DMS 273 treated with DMSO at 0.1 percent for 48 hours (cell line): ENCODE data around the gene ABCB7.
"Not testable (repeated sequence)": the region's sequence is repeated elsewhere in the genome, so short reads cannot be mapped to it uniquely, and the experiment has no call there.

Source experiments
- DNase-seq: peaks from one replicate; lab custom pipeline; 2025; lab: John Stamatoyannopoulos, UW

ABCB7 gene

GRCh38 chrX:75096331-75096730, 59.8 kb downstream of the ABCB7 start:
- DNase-seq: no peak

GRCh38 chrX:75086731-75087195, 69.3 kb downstream of the ABCB7 start:
- no peak for DNase-seq

- DNase-seq: no peak
Observed at GRCh38 chrX:75084757-75085156, 71.3 kb downstream of the ABCB7 start.

GRCh38 chrX:75076429-75076828, 79.7 kb downstream of the ABCB7 start:
- DNase-seq: no peak

GRCh38 chrX:75074475-75074874, 81.6 kb downstream of the ABCB7 start:
- DNase-seq: no peak

- DNase-seq: no peak
Observed at GRCh38 chrX:75071334-75071733, 84.7 kb downstream of the ABCB7 start.

- no peak for DNase-seq
Observed at GRCh38 chrX:75067931-75068330, 88.2 kb downstream of the ABCB7 start.

GRCh38 chrX:75061701-75062100, 94.4 kb downstream of the ABCB7 start:
- DNase-seq: no peak

- DNase-seq: no peak
Observed at GRCh38 chrX:75051047-75051446, 105.0 kb downstream of the ABCB7 start.

GRCh38 chrX:75045369-75045768, 110.7 kb downstream of the ABCB7 start:
- DNase-seq: no peak

- DNase-seq: not testable (repeated sequence)
Observed at GRCh38 chrX:75044142-75044541, 111.9 kb downstream of the ABCB7 start.

GRCh38 chrX:75038925-75039324, 117.2 kb downstream of the ABCB7 start:
- DNase-seq: no peak
